HG03469 (cell line): ENCODE data around the gene MTFR1L.

Experiments
- ATAC-seq: cut with Tn5 transposase; IDR thresholded peaks from one replicate; pipeline ENCODE4 v1.9.1; 2021; ENCODE audit warnings: mild to moderate bottlenecking, moderate library complexity, moderate number of reproducible peaks; ENCODE audit not compliant: unreplicated experiment

The MTFR1L gene

GRCh38 chr1:25858906-25859789 is 39.4 kb downstream of the MTFR1L start, which contains the start of gene AUNIP:
Gene AUNIP, minus strand, starts transcription at chr1:25859457. Its CDS starts 100 bp downstream, at chr1:25859357.
- ATAC-seq, result no peak

- no peak for ATAC-seq
These were observed 41.8 kb downstream of the MTFR1L start for GRCh38 chr1:25861316-25862286.

DNA sequence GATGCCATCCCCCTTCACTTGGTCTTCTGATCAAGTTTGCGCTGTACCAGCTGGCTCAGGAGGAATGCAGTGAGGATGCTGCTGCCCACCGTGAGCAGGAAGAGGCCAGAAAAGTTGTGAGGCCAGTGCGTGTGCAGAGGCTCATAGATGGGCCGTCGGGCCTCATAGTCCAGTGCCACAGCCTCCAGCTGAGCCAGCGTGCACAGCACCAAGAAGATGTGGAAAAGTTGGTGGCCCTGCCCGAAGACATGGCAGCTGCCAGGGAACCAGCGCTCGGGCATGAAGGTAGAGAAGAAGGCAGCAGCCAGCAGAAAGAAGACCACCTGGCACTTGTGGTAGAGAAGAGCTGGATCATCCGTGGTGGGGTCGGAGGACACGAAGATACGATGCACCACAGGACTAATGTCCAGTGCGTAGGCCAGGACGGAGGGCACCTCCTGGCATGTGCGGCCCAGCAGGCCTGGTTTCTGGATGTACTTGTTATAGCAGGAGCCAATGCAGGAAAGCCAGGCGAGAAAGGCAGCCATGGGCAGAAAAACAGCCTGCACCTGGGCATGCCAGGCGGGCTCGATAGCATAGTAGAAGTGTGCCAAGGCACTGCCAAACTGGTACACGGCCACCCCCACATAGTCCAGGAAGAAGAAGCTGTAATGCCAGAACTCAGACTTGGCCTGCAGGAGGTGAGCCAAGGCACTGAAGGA is 43.2 kb downstream of the MTFR1L start:
- no peak for ATAC-seq

GRCh38 chr1:25863486-25864262 is 43.9 kb downstream of the MTFR1L start:
- no peak for ATAC-seq

- ATAC-seq, result no peak
These were observed 44.7 kb downstream of the MTFR1L start for GRCh38 chr1:25864434-25864833.

DNA sequence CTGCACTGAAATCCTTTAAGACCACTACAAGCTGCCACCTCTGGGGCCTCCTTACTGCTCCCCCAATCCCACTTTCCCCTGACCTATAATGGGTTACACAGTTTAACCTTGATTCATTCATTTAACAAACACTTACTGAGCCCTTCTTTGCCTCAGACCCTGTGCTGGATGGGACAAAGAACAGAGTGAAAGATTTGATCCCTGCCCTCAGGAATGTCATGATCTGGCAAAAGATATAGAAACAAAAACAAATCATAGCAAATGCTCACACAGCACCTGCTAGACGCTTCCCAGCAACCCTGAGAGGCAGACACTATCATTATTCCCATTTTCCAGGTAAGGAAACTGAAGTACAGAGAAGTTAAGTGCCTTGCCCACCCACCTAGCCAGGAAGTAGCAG is 46.5 kb downstream of the MTFR1L start:
- ATAC-seq, result no peak

GRCh38 chr1:25867210-25867991 is 47.6 kb downstream of the MTFR1L start:
- ATAC-seq, result no peak

DNA sequence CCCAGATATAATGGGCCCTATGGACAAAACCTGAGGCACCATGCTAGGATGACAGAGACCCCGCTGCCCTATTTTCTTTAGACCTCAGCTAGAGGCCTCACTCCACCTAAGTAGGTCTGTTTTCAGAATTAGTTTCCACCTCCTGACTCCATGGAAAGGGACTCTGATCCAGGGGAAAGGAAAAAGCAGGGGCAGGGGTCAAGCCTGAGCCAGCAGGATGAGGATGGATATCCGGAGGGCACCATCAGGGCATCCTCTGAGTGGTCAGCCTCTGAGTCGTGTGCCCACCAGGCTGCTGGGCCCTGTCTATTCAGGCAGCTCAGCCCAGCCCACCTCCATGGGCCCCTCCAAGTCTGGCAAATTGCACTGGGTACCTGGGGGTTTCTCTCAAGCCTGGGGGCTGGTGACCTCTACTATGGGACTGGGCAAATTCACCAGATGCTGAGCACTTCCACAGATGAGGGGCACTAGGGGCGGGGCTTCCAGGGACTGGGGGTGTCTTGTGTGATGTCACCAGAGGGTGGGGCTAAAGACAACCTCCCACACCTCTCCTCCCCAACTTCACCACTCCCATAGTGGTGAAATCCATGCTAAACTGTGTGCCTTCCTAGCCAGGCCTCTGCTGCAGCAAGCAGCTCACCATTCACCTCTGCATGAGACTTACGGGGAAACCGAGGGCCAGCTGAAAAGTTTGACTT is 50.3 kb downstream of the MTFR1L start:
- no peak for ATAC-seq

DNA sequence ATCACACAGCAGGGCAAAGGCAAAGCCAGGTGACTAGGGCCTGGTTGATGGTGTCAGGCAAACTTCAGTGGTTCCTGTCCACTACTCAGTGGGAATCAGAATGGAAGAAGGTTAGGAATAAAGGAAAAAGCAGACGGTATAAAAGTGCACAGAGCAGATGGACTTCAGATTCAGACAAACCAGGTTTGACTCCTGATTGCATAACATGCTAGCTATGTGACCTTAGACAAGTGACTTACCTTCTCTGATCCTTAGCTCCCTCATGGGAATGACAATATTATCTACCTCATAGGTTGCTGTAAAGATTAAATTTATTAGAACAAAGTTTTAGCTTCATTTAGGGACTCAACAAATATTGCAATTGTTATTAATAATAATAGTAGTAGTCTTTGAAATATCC is 50.9 kb downstream of the MTFR1L start:
- no peak for ATAC-seq

DNA sequence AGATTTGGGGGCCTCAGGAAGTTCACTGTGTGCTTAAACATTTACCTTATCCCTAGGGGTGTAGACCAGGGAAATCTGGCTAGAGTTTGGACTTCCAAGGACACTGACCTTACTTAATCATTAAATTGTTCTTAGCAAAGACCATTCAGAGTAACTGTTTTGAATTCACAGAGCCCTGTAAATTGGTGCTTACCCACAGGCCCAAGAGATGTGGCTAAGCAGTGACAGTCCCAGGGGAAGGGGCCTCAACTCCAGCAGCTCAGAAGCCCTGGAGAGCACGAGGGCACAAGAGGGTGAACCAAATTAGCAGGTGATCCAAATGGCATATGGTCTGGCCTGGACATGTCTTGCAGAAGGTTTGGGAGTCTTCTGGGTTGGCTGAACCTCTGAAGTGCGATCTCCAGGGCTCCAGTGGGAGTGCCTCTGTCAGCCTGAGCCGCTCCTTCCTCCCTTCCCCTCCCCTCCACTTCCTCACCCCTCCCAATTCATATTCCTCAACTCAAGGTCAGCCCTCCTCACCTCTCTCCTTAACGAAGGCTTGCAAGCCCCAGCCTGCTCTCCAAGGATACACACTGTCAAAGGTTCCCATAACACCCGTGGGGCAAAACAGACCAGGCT is 51.4 kb downstream of the MTFR1L start:
- no peak for ATAC-seq

DNA sequence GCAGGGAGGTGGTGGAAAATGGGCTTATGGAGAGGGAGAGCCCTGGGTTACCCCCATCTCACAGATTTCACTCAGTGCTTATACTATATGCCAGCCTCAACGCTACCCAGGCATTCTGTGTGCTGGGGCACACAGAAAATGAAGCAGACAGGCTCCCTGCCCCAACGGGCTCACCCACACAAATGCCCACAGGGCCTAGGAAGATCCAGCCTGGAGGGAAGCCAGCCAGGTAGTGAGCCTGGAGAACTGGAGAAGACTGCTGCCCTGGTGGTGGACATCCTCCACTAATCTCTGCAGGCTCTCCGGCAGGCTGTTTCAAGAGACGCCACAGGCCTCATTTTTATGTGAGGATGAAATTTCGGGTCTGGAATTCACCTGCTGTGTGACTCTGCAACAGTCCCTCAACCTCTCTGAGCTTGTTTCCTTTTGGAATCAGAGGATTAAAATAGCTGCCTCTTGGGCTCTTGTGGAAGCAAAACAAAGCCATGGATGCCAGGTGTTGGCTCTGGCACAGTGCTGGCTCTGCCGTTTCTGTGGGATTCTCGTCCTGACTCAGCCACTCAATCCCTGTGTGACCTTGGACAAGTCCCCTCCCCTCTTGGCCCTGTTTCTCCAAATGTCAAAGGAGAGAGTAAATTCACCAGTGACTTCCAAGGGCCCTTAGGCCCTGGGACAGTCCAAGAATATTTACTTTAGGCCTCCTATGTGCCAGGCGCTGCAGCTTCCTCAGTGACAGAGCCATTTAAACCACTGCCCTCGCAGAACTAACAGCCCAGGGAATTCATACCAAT is 52.1 kb downstream of the MTFR1L start:
- no peak for ATAC-seq

GRCh38 chr1:25872713-25873112 is 53.0 kb downstream of the MTFR1L start:
- no peak for ATAC-seq

- ATAC-seq, result no peak
These were observed 53.4 kb downstream of the MTFR1L start for GRCh38 chr1:25873120-25873519.

DNA sequence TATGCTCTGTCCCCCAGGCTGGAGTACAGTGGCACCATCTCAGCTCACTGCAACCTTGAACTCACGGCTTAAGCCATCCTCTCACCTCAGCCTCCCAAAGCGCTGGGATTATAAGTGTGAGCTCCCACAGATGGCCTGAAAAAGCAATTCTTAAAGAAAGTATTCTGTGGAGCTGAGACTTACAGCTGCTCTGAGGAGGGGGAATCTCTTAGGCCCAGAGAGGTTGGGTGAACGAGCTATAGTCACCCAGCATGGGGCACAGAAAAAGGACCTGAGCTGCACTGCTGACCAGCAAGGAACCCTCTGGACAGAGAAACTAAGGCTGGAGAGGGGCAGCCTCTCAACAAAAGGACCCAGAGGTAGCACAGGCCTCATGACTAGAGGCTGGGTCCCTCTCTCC is 54.5 kb downstream of the MTFR1L start:
- ATAC-seq, result no peak

DNA sequence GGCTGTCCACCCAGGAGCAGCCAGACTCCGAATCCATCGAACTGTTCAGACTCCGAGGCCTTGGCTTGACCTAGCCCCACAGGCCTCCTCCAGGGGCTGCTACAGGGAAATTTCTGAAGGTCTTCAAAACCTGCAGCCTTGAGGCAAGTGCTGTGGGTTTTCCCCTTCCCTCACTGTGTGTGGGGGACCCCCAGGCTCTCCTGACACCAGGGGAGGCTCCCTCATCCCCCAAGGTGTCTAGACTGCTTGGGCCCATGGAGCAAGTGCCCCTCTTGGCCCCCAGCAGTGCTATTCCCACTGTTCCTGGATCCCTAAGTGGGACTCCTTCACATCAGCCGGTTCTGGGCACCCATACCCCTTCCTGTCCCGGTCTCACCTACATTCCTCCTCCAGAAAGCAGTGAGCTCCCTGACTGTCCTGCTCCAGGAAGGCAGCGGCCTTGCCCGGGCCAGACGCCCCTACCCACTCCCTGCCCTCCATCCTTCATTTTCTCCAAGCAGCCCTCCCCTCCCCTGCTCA is 54.9 kb downstream of the MTFR1L start:
- no peak for ATAC-seq

- no peak for ATAC-seq
These were observed 55.6 kb downstream of the MTFR1L start, which contains the start of gene PAQR7 for GRCh38 chr1:25875154-25875855. Gene PAQR7, minus strand, starts transcription at chr1:25875708. Its CDS starts 11,869 bp downstream, at chr1:25863839.
